ENCODE measurements around the gene CNN2. TPM values are rescaled to one million over a fixed set of nuclear protein-coding genes. Genes with fewer than 3 reads are reported as not detected.
A peak's percentile ranks its signal among the peaks of the same experiment; 100 is the strongest.

The CNN2 gene
- total RNA-seq, 4 donors from 2014 or later, result 71.2 to 86.5 (median 79.7) TPM

GRCh38 chr19:1067341-1067957 is 41.0 kb downstream of the CNN2 start:
- intact Hi-C loops (cut with DNase I; ENCODE audit: low total_unique reads), result no loop called here
- H3K4me3 ChIP-seq (ENCODE audit: low read depth, poor library complexity, severe bottlenecking), result peak overlapping the region; percentile 8
- DNase-seq (ENCODE audit: low spot score in 2 of 2), result no peak
- 7% methylated on average over 17 to 30 of the region's 38 CpGs for WGBS, 2 donors
- no peak for TF ChIP-seq CTCF (IDR thresholded peaks at IDR 0.05)
- TF ChIP-seq POLR2A (IDR thresholded peaks at IDR 0.05), result no peak

- DNase-seq (ENCODE audit: low spot score in 2 of 2), result no peak
- intact Hi-C loops (cut with DNase I; ENCODE audit: low total_unique reads), result no loop called here
- no peak overlapping the region for H3K4me3 ChIP-seq (ENCODE audit: low read depth, poor library complexity, severe bottlenecking)
- WGBS, 2 donors, result 62 to 67% methylated on average over 30 to 33 of the region's 45 CpGs
- TF ChIP-seq CTCF (IDR thresholded peaks at IDR 0.05) (no peak), POLR2A (IDR thresholded peaks at IDR 0.05) (no peak)
Observed at GRCh38 chr19:1068009-1069001, 41.9 kb downstream of the CNN2 start.

GRCh38 chr19:1069009-1069779 is 42.8 kb downstream of the CNN2 start:
- intact Hi-C loops (cut with DNase I; ENCODE audit: low total_unique reads), result no loop called here
- no peak overlapping the region for H3K4me3 ChIP-seq (ENCODE audit: low read depth, poor library complexity, severe bottlenecking)
- DNase-seq (ENCODE audit: low spot score in 2 of 2), result peak; percentile 64 to 93
- 34 to 38% methylated on average over 19 to 25 of the region's 25 CpGs for WGBS, 2 donors
- no peak for TF ChIP-seq CTCF (IDR thresholded peaks at IDR 0.05)
- TF ChIP-seq POLR2A (IDR thresholded peaks at IDR 0.05), result no peak

- intact Hi-C loops (cut with DNase I; ENCODE audit: low total_unique reads), result no loop called here
- WGBS, 2 donors, result 26 to 31% methylated on average over 20 to 21 of the region's 21 CpGs
- no peak for TF ChIP-seq POLR2A (IDR thresholded peaks at IDR 0.05)
- no peak for TF ChIP-seq CTCF (IDR thresholded peaks at IDR 0.05)
- no peak for DNase-seq (ENCODE audit: low spot score in 2 of 2)
- H3K4me3 ChIP-seq (ENCODE audit: low read depth, poor library complexity, severe bottlenecking), result no peak overlapping the region
Observed at GRCh38 chr19:1070576-1070930, 44.1 kb downstream of the CNN2 start.

- H3K4me3 ChIP-seq (ENCODE audit: low read depth, poor library complexity, severe bottlenecking), result no peak overlapping the region
- TF ChIP-seq POLR2A (IDR thresholded peaks at IDR 0.05), result no peak
- TF ChIP-seq CTCF (IDR thresholded peaks at IDR 0.05), result no peak
- 15 to 23% methylated on average over 25 to 47 of the region's 99 CpGs for WGBS, 2 donors
- intact Hi-C loops (cut with DNase I; ENCODE audit: low total_unique reads), result no loop called here
- no peak for DNase-seq (ENCODE audit: low spot score in 2 of 2)
Observed at GRCh38 chr19:1070931-1071791, 44.8 kb downstream of the CNN2 start.

All from lower leg skin (tissue), 4 donors.